HG02798 (cell line): ENCODE results near the gene MYG1.
A peak's percentile ranks its signal among the peaks of the same experiment; 100 is the strongest.

ENCODE experiments used
- ATAC-seq: cut with Tn5 transposase; IDR thresholded peaks from one replicate; pipeline ENCODE4 v1.9.1; 2021; ENCODE audit warnings: mild to moderate bottlenecking; ENCODE audit not compliant: unreplicated experiment, poor library complexity

Gene MYG1

DNA sequence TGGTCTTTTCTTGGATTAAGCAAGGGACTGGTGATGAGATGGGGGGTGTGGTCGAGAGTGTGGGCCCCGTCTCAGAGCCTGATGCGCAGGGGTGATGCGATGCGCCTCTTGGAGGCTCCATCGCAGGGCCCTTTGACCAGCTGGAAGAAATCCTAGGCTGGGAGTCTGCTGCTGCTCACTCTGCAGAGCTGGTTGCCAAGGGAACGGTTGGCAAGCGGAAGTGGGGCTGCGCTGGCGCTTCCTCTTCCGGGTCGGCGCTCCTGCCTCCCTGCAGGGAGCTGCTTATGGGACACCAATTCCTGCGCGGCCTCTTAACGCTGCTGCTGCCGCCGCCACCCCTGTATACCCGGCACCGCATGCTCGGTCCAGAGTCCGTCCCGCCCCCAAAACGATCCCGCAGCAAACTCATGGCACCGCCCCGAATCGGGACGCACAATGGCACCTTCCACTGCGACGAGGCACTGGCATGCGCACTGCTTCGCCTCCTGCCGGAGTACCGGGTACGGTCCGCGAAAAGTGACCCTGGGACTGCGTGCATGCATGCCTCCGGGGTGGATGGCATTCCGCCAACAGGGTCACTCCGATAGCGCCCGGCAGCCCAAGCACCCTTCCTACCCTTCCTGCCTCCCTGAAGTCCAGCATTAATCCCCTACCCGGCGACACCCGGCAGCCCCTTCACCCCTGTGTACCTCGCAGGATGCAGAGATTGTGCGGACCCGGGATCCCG, at the start of gene MYG1:
Gene MYG1 (plus strand): TSS at position 242 of the 727 bp plus-strand sequence. CDS start 43 bp downstream, at position 285.
- peak; percentile 79 for ATAC-seq

DNA sequence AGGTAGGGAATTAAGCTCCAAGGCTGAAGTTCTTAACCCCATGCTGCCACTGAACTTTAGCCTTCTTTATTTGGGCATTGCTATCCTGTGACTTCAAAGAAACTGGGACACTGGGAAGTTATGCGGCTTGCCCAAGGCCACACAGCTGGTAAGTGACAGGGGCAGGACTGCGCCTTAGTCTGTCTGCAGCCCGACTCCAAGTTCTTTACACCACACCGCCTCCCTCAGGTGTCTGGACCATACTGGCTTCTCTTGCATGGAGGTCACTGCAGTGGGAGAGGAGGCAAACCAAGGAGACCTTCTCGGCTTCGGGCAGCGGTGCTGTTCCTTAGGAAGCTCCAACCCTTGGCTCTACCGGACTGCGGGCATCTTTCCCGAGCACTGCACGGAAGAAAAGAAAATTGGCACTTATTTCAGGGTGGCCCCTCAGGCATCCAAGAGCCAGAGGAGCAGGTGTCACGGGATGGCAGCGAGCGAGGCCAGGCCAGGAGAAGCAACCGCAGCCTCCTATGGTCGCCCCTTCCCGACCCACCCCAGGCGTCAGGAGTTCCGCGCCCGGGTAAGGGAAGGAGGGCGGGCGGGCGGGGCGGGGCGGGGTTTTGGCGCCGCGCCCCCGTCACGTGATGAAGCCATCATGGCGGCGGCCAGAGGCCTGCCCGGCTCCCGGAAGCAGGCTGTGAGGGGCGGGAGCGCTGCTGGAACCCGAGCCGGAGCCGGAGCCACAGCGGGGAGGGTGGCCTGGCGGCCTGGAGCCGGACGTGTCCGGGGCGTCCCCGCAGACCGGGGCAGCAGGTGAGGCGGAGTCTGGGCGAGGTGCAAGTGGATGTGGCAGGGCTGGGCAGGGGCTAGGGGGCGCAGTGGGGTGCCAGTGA, 47.8 kb upstream of the MYG1 start:
- ATAC-seq = peak; percentile 84

GRCh38 chr12:53252349-53252916, 47.1 kb upstream of the MYG1 start:
- ATAC-seq = no peak

GRCh38 chr12:53253298-53253697, 46.2 kb upstream of the MYG1 start:
- ATAC-seq = no peak

DNA sequence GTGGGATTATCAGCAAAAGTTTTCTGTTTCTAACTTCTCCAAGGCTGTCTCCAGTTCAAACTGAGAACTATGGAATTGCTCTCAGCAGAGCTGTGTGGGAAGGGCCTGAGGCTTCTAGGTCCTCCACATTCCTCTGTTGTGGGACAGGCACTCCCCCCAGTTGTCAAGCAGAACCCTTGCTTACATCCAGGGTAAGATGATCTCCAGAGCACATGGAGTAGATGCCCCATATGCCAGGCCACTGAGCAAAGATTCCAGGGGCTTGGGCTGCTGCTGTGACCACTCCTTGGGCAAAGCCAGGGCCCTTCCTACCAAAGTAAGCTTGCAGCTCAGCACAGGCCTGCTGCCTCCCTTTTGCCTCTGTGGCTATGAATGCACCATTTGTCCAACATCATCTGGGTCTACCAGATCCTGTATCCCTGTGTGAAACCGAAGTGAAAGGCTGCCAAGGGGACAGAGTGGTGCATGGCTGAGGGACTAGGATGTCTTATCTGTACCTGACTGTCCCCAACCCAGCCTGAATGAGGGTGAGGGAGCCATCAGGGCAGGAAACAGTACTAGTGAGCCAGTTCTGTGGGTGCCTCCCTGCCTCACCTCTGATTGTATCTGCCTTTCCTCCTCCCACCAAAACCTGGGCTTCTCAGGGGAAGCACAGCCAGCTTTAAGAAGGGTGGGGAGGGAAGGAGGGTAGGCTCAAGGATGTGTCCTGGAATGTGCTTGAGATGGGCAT, 44.5 kb upstream of the MYG1 start:
- ATAC-seq = no peak

GRCh38 chr12:53255996-53256395, 43.5 kb upstream of the MYG1 start:
- no peak for ATAC-seq

DNA sequence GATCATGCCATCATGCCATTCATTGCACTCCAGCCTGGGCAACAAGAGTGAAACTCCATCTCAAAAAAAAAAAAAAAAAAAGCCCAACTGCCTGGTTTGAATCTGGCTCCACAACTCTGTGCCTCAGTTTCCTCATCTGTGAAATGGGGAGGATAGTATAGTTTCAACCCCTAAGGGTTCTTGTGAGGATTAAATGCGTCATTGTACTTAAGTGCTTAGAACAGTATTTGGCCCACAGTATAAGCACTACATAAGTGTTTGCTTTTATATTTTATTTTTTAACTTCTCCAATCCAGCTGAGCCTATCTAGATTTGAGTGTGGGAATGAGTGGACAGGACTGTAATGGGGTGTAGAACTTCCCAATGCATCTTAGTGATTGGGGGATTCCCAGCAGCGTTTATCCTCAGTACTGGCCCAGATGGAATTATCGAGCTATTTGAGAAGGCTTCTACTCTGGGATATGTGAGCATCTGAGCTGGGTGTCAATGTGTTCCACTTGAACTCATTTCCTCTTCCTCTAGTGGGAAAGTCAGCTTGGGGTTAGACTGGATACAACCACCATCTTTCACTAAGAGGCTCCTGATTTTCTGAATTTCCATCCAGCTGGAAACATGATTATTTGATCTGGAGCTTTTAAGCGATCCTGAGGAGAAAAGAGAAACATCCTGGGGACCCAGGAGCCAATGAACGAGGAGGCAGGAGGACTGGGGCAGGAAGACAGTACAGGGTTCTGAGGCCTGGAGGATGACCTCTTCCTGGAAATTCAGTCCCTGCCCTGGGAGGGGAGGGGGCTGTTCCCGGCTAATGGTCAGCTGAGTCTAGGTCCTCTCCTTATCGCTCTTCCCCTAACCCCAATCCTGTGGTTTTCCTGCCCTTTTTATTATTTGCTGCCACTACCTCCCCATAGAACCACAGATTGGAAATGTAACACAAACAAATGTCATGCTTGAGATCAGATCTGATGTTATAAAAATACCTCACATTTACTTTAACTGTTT, 40.7 kb upstream of the MYG1 start:
- ATAC-seq = no peak

DNA sequence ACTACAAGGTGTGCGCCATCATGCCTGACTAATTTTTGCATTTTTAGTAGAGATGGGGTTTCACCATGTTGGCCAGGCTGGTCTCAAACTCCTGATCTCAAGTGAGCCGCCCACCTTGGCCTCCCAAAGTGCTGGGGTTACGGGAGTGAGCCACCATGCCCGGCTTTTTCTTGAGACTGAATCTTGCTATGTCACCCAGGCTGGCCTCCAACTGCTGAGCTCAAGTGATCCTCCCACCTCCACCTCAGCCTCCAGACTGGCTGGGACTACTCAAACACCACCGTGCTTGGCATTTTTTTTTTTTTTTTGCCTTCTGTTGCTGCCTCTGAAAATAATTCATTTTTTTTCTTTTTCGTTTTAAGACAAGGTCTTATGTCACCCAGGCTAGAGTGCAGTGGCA, 39.6 kb upstream of the MYG1 start:
- no peak for ATAC-seq

- no peak for ATAC-seq
Observed at GRCh38 chr12:53265783-53266182, 33.7 kb upstream of the MYG1 start.

GRCh38 chr12:53267306-53267998, 32.0 kb upstream of the MYG1 start:
- ATAC-seq = no peak

DNA sequence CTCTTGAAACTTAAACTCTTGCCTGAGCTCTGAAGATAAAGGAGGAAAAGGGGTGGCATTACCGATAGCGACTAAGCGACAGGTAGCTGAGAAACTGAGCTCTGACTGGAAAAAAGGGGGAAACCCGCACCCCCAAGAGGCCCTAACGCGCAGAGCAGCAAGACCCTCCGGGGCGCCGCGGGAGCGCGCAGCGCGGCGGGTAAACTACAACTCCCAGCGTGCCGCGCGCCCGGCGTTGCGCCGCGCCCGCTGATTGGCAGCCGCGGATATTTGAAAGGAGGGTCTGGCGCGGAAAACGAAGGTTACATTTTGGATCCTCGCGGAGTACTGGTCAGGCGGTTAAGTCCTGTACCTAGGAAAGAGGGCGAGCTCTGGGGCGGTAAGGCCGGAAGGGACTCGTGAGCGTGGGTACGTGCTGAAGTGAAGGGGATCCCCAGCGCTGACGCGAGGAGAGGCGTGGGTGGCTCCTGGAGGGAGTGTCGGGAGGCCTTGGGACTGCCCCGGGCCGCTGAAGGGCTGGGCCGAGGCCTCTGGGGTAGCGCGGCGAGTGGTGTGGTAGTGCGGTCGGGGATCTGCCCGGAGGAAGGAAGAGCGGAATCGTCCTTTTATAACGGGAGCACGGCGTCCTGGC, 31.4 kb upstream of the MYG1 start, which contains the start of gene ESPL1:
Gene ESPL1 (plus strand): TSS at position 301 of the 631 bp plus-strand sequence. CDS start 468 bp downstream, outside the sequence.
- peak; percentile 83 for ATAC-seq

DNA sequence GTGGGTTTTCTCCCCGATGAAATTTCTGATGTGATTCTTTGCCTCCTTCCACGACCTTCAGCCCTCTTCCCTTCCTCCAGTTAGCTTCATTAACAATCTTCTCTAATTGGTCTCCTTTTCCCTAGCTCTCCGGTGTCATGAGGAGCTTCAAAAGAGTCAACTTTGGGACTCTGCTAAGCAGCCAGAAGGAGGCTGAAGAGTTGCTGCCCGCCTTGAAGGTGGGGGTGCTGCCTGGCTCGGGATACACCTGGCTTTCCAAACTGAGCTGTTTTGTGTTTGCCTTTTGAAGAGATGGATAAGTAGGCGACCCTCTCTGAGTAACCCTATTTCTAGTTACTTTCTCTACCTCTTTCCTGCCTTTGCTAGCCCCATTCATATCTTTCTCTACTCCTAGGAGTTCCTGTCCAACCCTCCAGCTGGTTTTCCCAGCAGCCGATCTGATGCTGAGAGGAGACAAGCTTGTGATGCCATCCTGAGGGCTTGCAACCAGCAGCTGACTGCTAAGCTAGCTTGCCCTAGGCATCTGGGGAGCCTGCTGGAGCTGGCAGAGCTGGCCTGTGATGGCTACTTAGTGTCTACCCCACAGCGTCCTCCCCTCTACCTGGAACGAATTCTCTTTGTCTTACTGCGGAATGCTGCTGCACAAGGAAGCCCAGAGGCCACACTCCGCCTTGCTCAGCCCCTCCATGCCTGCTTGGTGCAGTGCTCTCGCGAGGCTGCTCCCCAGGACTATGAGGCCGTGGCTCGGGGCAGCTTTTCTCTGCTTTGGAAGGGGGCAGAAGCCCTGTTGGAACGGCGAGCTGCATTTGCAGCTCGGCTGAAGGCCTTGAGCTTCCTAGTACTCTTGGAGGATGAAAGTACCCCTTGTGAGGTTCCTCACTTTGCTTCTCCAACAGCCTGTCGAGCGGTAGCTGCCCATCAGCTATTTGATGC, 30.6 kb upstream of the MYG1 start:
- ATAC-seq = no peak

GRCh38 chr12:53274445-53274844, 25.1 kb upstream of the MYG1 start:
- no peak for ATAC-seq

DNA sequence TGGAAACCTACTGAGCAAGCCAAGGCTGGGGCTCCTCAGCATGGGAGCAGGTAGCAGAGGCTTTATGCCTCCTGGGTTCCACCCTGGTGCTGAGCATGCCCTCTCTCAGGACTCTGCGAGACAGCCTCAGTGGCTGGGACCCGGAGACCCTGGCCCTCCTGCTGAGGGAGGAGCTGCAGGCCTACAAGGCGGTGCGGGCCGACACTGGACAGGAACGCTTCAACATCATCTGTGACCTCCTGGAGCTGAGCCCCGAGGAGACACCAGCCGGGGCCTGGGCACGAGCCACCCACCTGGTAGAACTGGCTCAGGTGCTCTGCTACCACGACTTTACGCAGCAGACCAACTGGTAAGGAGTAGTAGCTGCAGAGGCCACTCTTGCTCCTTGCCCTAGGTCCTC, 23.0 kb upstream of the MYG1 start:
- no peak for ATAC-seq

GRCh38 chr12:53277981-53278380, 21.5 kb upstream of the MYG1 start:
- no peak for ATAC-seq

GRCh38 chr12:53279283-53279869, 20.1 kb upstream of the MYG1 start:
- no peak for ATAC-seq
